ENCODE data around the gene MLX.

DNA sequence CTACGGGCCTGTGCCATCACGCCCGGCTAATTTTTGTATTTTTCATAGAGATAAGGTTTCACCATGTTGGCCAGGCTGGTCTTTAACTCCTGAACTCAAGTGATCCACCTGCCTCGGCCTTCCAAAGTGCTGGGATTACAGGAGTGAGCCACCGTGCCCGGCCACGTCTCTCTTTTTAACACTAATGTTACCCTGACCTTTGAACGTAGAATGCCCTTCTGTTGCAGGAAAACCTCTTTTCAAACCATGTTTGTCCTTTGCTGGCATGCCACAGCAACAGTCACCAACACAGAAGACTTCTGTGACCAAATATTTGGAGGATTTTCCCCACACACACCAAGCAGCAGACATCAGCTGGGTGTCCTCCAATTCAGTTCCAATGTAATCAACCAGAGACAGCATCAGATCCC, 22.0 kb upstream of the MLX start:
- TF ChIP-seq, protein P1, sequence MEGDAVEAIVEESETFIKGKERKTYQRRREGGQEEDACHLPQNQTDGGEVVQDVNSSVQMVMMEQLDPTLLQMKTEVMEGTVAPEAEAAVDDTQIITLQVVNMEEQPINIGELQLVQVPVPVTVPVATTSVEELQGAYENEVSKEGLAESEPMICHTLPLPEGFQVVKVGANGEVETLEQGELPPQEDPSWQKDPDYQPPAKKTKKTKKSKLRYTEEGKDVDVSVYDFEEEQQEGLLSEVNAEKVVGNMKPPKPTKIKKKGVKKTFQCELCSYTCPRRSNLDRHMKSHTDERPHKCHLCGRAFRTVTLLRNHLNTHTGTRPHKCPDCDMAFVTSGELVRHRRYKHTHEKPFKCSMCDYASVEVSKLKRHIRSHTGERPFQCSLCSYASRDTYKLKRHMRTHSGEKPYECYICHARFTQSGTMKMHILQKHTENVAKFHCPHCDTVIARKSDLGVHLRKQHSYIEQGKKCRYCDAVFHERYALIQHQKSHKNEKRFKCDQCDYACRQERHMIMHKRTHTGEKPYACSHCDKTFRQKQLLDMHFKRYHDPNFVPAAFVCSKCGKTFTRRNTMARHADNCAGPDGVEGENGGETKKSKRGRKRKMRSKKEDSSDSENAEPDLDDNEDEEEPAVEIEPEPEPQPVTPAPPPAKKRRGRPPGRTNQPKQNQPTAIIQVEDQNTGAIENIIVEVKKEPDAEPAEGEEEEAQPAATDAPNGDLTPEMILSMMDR (IDR thresholded peaks at IDR 0.05; ENCODE audit: low read depth, low read length) = no peak
- no peak for TF ChIP-seq POLR2A (IDR thresholded peaks at IDR 0.05; ENCODE audit: extremely low read depth, insufficient read length)
- no peak for TF ChIP-seq MYC (IDR thresholded peaks at IDR 0.05; ENCODE audit: low read depth, low read length)
- TF ChIP-seq, protein P2, sequence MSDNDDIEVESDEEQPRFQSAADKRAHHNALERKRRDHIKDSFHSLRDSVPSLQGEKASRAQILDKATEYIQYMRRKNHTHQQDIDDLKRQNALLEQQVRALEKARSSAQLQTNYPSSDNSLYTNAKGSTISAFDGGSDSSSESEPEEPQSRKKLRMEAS (IDR thresholded peaks at IDR 0.05; ENCODE audit: low read depth, low read length) = no peak

Data from NB4 (cell line).